Fibroblast of villous mesenchyme (primary cell): ENCODE measurements around the gene TFPI. TPM values are rescaled to one million over a fixed set of nuclear protein-coding genes. Genes with fewer than 3 reads are reported as not detected.

Source experiments
- DNase-seq: peaks from one replicate; pipeline ENCODE4 v3.0.0-alpha.2; 2010; ENCODE audit warnings: low read depth
- H3K4me3 ChIP-seq: 2 replicates; pipeline ENCODE4 v1.5.1; 2011; ENCODE audit warnings: low read depth, mild to moderate bottlenecking, low read length
- CTCF ChIP-seq: IDR thresholded peaks from 2 replicates; pipeline ENCODE4 v1.5.1; 2012; ENCODE audit warnings: low read depth, mild to moderate bottlenecking, low read length; ENCODE audit not compliant: insufficient read depth
- total RNA-seq: library from RNA; depleted of rRNA; stranded (reverse); fragments of >200 nt; gene quantifications from 2 replicates; pipeline ENCODE4 v1.2.3, GENCODE V29; 2012

Gene TFPI
- total RNA-seq, 1 donor = 126 TPM

- no peak overlapping the region for H3K4me3 ChIP-seq
- TF ChIP-seq CTCF = no peak
- DNase-seq = no peak
Measured at GRCh38 chr2:187548656-187549055, 5.6 kb downstream of the TFPI start.

DNA sequence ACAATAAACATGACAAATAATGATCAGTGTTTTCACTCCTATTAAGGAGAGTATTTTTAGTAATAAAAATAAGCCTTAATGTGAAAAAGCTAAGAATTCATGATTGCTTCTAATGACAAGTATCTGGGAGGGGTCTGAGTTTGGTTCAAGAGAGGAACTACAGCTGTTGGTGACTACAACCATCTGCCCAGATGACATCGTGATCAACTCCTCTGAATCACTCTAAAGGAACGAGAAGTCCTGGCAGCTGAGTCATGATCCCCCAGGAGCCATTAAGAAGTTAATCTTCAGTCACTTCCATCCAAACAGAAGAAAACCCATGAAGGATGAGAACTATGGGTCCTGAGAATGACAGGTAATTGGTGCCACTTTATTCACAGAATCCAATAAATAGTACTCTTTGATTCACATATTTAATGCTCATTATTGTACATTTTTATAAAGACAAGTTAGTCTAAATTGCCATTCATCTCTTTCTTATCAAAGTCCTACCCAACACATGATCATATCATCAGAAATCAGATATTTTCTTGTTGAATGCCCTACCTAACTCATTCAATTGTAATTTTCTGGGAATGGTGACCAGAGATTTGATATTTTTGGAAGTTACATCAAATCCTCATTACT is 6.8 kb downstream of the TFPI start:
- TF ChIP-seq CTCF = no peak
- H3K4me3 ChIP-seq = no peak overlapping the region
- DNase-seq = peak; percentile 94

DNA sequence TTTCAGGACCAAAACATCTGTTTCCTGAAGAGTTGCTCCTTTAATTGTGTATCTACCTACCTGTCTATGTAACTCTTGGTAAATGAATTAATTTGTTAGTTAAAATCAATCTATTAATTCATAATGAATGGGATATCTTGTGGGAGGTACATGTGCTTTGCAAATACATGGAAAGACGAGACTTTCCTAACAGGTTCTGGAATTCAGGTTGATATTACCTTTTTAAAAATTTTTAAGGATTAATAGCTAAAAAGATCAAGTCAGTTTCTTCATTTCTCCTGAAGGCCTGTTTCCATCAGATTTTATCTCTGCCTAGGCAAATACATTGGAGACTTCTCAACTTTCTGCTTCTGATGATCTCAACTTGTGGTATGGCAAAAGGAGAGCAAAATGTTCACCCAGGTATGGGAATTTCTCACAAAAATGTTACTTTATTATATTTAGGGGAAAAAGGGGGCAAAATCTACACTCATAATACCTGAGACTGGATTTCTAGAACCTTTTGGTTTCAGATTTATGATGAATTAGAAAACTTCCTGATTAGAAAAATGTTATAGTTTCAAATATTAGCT is 7.4 kb downstream of the TFPI start:
- TF ChIP-seq CTCF = no peak
- no peak overlapping the region for H3K4me3 ChIP-seq
- DNase-seq = no peak

- TF ChIP-seq CTCF = no peak
- DNase-seq = no peak
- H3K4me3 ChIP-seq = no peak overlapping the region
Measured at GRCh38 chr2:187545238-187545751, 8.9 kb downstream of the TFPI start.

DNA sequence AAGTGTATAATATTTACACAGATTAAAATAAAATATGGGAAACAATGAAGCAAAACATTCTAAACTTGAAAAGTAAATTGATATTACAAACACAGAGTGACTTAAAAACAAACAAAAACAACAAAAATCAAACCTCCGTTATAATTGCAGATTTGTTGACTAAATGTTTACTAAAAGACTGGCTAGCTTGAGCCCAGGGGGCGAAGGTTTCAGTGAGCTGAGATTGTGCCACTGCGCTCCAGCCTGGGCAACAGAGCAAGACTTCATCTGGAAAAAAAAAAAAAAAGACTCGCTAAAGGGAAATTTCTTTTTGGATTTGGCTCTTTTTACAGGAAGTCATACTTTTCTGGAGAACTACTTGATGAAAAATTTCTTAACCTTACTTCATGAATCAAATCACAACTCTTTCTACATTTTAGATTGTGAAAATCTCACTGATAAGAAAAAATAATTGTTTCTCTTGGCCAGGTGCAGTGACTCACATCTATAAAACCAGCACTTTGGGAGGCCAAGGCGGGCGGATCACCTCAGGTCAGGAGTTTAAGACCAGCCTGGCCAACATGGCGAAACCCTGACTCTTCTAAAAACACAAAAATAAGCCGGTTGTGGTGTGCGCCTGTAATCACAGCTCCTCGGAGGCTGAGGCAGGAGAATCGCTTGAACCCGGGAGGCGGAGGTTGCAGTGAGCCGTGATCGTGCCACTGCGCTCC is 9.7 kb downstream of the TFPI start:
- no peak overlapping the region for H3K4me3 ChIP-seq
- peak; percentile 70 for DNase-seq
- no peak for TF ChIP-seq CTCF

DNA sequence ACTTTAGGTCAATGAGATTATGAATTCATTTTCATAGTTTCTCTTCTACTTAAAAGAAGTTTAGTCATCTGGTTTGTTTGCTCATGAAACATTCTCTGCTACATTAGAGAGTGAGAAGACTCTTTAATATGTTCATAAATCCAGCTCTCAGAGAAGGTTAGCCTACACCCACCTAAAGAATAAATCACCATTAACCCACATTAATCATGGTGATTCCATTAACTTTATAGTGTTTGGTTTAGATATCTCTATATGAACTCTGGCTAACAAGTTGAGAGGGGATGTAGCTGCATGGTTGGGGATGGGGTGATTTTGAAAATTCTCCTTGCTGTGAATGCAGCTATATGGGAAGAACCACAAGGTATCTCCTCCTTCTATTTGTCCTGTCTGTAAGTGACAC is 10.7 kb downstream of the TFPI start:
- no peak overlapping the region for H3K4me3 ChIP-seq
- TF ChIP-seq CTCF = no peak
- DNase-seq = no peak

DNA sequence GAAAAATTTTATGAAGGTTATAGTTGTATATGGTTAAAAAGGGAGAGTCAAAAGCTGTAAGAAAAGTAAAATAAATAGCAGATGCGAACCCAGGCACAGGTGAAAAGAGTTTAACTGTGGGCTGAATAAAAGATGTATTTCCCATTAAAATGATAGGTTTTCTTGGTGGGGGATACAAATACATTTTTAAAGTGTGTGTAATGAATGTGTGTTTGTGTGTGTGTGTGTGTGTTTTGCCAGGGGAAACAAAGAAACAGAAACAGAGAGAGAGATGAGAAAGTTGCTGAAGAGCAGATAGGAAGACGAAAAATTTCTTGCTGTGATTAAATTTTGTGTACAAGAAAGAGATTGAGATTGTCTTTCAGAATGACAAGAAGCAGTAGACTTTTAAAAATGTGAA is 12.1 kb downstream of the TFPI start:
- TF ChIP-seq CTCF = no peak
- DNase-seq = no peak
- no peak overlapping the region for H3K4me3 ChIP-seq
